A549 (cell line): ENCODE data around the gene PLXNC1.

Source experiments
- CHD2 ChIP-seq: fragments of 150-350 bp; IDR thresholded peaks from 2 replicates; pipeline ENCODE4 v1.6.1; 2014; ENCODE audit warnings: low read length; ENCODE audit not compliant: partially characterized antibody
- CHD4 ChIP-seq: fragments of 200-600 bp; sonication (generic); IDR thresholded peaks from 2 replicates; pipeline ENCODE4 v1.6.1; 2016; ENCODE audit warnings: antibody characterized with exemption, mild to moderate bottlenecking, borderline replicate concordance
- CTCF ChIP-seq: fragments of >200 bp; sonication (Bioruptor Twin); formaldehyde crosslinking; IDR thresholded peaks from 3 replicates; pipeline ENCODE4 v1.5.1; 2016
- EP300 ChIP-seq, 2 experiments: fragments of >200 bp; sonication (Bioruptor Twin); formaldehyde crosslinking; IDR thresholded peaks; 2 replicates in 1 of 2; 3 replicates in 1 of 2; pipeline ENCODE4 v1.6.1; 2016 to 2017
- ESRRA ChIP-seq: fragments of 150-350 bp; IDR thresholded peaks from 2 replicates; pipeline ENCODE4 v1.6.1; 2014; ENCODE audit warnings: mild to moderate bottlenecking, low read length, borderline replicate concordance
- HOXA7 ChIP-seq: fragments of 250-450 bp; sonication (Bioruptor Pico); IDR thresholded peaks from 2 replicates; pipeline ENCODE4 v1.5.0; 2020; ENCODE audit warnings: mild to moderate bottlenecking, moderate library complexity
- JUNB ChIP-seq: fragments of >200 bp; sonication (Bioruptor Twin); formaldehyde crosslinking; IDR thresholded peaks from 2 replicates; pipeline ENCODE4 v1.6.1; 2016
- MAFK ChIP-seq: fragments of 450-650 bp; IDR thresholded peaks from 2 replicates; pipeline ENCODE4 v1.6.1; 2014; ENCODE audit not compliant: partially characterized antibody
- MAX ChIP-seq: IDR thresholded peaks from 2 replicates; pipeline ENCODE4 v1.6.1; 2012
- POLR2A ChIP-seq: IDR thresholded peaks from 2 replicates; pipeline ENCODE4 v1.6.1; 2012; ENCODE audit warnings: mild to moderate bottlenecking, low read length
- RAD21 ChIP-seq, 2 experiments: fragments of >200 bp in 1 of 2; sonication (Bioruptor Twin) in 1 of 2; formaldehyde crosslinking in 1 of 2; IDR thresholded peaks in 1 of 2; conservative IDR thresholded peaks in 1 of 2; 2 replicates in 1 of 2; 3 replicates in 1 of 2; pipeline ENCODE4 v1.6.1; 2012 to 2018; ENCODE audit warnings: inconsistent platforms in 1 of 2

- TF ChIP-seq EP300 (IDR thresholded peaks at IDR 0.05) (no peak), MAFK (no peak), CTCF (peak; percentile 28; the same call in 2 of the 3 replicates), MAX (no peak), ESRRA (no peak), HOXA7 (CRISPR knock-in tag) (no peak), RAD21 (conservative IDR thresholded peaks at IDR 0.05 in 1 of 2, IDR thresholded peaks at IDR 0.05 in 1 of 2) (peak; percentile 50 to 74; a peak in 4 of 5 replicates), JUNB (no peak), POLR2A (no peak), CHD2 (no peak), CHD4 (no peak)
Measured at GRCh38 chr12:94140556-94140955, 7.8 kb upstream of the PLXNC1 start.
